Kidney epithelial cell (primary cell): Measurements from ENCODE around the gene ABHD12B. TPM values are rescaled to one million over a fixed set of nuclear protein-coding genes. Genes with fewer than 3 reads are reported as not detected.

Experiments used
- DNase-seq: peaks from one replicate; pipeline ENCODE4 v3.0.0-alpha.2; 2010; ENCODE audit warnings: low read depth
- H3K27me3 ChIP-seq: 2 replicates; pipeline ENCODE4 v1.6.0; 2011; ENCODE audit warnings: low read length; ENCODE audit not compliant: control insufficient read depth, insufficient read depth
- H3K36me3 ChIP-seq: 2 replicates; pipeline ENCODE4 v1.5.1; 2011; ENCODE audit warnings: low read length; ENCODE audit not compliant: control insufficient read depth, insufficient read depth
- H3K4me3 ChIP-seq: 2 replicates; pipeline ENCODE4 v1.5.1; 2011; ENCODE audit warnings: low read depth, mild to moderate bottlenecking, control low read depth, low read length
- total RNA-seq: library from RNA; depleted of rRNA; stranded (reverse); fragments of >200 nt; gene quantifications from 2 replicates; pipeline ENCODE4 v1.2.3, GENCODE V29; 2015
- TF ChIP-seq, protein P1 (sequence below): IDR thresholded peaks from 2 replicates; pipeline ENCODE4 v1.5.1; 2011; ENCODE audit warnings: mild to moderate bottlenecking, moderate library complexity, low read length, control low read depth, inconsistent platforms; ENCODE audit not compliant: insufficient read depth, poor library complexity, severe bottlenecking

ABHD12B gene
- total RNA-seq, 1 donor from 2014 or later, result not detected

DNA sequence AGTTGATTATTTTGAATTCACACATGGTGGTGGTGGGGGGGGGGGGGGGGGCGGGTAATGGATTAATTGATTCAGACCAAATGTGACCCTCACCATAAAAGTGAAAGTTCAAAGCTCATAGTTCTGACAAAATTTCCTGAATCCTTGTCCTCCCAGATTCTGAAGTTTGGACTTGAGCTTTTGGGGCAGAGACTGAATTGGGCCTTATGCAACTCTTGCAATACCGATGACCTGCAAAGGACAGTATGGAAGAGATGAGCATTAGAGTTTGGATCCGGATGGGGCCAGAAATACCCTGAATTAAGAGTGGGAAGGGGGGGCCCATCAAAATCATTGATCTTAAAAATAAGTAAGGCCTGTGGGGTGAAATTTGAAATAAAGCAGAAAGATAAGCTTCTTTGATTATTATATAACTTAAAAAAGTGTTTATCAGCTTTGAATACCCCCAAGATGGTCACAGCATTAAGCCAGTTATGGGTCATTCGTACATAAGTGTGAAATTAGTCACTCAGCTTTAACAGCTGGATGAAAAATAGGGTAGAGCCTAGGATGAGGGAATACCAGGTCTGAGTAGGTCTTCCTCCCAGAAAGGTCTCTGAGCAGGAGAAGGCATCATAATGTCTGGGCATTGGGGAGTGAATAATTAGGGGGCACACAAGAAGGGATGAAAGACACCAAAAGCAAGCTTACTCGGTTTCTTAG is 74.5 kb downstream of the ABHD12B start:
- Histone ChIP-seq H3K27me3 (no peaks in the 10 kb centered on the region), H3K36me3 (no peaks in the 10 kb centered on the region), H3K4me3 (no peak overlapping the region)
- TF ChIP-seq, protein P1, sequence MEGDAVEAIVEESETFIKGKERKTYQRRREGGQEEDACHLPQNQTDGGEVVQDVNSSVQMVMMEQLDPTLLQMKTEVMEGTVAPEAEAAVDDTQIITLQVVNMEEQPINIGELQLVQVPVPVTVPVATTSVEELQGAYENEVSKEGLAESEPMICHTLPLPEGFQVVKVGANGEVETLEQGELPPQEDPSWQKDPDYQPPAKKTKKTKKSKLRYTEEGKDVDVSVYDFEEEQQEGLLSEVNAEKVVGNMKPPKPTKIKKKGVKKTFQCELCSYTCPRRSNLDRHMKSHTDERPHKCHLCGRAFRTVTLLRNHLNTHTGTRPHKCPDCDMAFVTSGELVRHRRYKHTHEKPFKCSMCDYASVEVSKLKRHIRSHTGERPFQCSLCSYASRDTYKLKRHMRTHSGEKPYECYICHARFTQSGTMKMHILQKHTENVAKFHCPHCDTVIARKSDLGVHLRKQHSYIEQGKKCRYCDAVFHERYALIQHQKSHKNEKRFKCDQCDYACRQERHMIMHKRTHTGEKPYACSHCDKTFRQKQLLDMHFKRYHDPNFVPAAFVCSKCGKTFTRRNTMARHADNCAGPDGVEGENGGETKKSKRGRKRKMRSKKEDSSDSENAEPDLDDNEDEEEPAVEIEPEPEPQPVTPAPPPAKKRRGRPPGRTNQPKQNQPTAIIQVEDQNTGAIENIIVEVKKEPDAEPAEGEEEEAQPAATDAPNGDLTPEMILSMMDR, result no peak
- no peak for DNase-seq

DNA sequence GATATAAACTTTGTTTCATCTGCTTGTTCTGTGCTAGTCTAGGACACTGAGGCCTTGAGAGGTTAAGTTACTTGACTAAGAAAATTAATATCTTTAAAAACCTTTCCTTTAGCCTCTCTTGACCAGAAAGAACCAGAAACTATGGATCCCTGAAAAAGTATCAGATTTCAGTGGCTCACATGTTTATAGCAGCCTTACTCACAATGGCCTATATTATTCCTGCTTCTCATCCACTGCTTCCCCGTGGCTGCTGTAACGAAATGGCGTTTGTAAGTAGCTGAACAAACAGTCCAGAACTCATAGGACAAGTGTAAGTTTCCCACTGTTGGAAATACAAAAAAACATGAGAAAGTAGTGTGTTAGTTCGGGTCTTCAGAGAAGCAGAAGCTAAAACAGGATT is 75.6 kb downstream of the ABHD12B start:
- TF ChIP-seq, protein P1, result no peak
- no peak overlapping the region for H3K4me3 ChIP-seq
- no peak for DNase-seq

DNA sequence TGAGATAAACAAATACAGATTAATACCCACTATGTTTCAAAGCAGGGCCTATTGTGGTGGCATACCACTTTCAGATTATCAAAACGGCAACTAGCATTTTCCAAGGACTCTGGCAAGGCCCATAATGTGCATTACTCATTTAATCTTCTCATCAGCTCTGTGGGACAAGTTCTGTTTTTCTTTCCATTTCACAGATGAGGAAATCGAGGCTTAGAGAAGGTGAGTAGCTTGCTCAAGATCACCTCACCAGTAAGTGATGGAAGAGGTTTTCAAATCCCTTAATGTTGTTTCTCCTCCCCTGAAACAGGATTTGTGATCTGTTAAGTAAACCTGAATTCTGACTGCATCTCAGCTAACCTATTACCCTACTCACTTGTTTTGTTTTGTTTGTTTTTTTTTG is 76.4 kb downstream of the ABHD12B start:
- TF ChIP-seq, protein P1, result no peak
- Histone ChIP-seq H3K36me3 (no peaks in the 10 kb centered on the region), H3K4me3 (no peak overlapping the region), H3K27me3 (no peaks in the 10 kb centered on the region)
- no peak for DNase-seq

More for the DNA sequence above, 75.6 kb downstream of the ABHD12B start:
- no peaks in the 10 kb centered on the region for H3K27me3 ChIP-seq
- H3K36me3 ChIP-seq, result no peaks in the 10 kb centered on the region

DNA sequence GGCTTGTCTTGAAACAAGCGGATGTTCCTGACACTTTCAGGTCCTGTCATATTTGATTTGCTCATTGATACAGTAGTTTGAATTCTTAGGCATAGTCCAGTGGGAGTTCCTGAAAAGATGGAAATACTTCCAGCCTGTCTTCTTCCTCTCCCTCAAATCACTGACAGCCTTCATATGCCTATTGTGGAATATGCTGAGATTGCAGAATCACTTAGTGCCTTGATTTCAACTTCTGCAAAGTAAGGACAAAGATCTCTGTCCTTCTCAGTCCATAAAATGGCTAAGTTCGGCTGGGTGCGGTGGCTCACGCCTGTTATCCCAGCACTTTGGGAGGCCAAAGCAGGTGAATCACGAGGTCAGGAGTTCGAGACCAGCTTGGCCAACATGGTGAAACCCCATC is 79.2 kb downstream of the ABHD12B start:
- DNase-seq, result no peak
- no peak overlapping the region for H3K4me3 ChIP-seq
- TF ChIP-seq, protein P1, result no peak
- H3K27me3 ChIP-seq, result no peaks in the 10 kb centered on the region
- no peaks in the 10 kb centered on the region for H3K36me3 ChIP-seq

DNA sequence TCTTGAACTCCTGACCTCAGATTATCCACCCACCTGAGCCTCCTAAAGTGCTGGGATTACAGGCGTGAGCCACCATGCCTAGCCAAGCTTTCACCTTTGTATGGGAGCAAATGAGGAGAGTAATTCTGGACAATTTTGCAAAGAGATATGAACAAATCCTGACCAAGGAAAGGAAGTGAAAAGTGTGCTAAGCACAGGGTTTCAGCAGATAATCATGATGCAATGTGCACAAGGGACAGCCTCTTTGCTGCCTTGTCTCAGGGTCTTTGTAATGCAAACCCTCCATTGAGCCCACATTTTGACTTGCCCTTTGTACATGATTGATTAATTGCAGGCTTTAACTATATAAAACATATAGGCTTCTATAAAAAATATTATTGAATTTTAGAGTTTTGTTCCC is 81.6 kb downstream of the ABHD12B start:
- DNase-seq, result no peak
- Histone ChIP-seq H3K36me3 (no peaks in the 10 kb centered on the region), H3K27me3 (no peaks in the 10 kb centered on the region), H3K4me3 (no peak overlapping the region)
- TF ChIP-seq, protein P1, result no peak

Other genes with a start within 250 kb of the ABHD12B start
- gene SAV1, start 203.7 kb upstream of the ABHD12B start, total RNA-seq, result 25.3 and 31.1 TPM in 2 replicates
- gene NIN, start 40.9 kb upstream of the ABHD12B start, total RNA-seq, result 27.7 and 28.9 TPM in 2 replicates
- 41.1 and 48.2 TPM in 2 replicates for gene PYGL, start 72.4 kb downstream of the ABHD12B start, total RNA-seq
- gene TRIM9, start 223.1 kb downstream of the ABHD12B start, total RNA-seq, result 0.92 and 1.2 TPM in 2 replicates